SIG-M5 treated with dmso at 0.1 percent for 504 hours (cell line): ENCODE data around the gene FAT1.

ENCODE experiments used
- DNase-seq: peaks from one replicate; lab custom pipeline; 2025; ENCODE audit not compliant: unreplicated experiment; lab: John Stamatoyannopoulos, UW

Gene FAT1

DNA sequence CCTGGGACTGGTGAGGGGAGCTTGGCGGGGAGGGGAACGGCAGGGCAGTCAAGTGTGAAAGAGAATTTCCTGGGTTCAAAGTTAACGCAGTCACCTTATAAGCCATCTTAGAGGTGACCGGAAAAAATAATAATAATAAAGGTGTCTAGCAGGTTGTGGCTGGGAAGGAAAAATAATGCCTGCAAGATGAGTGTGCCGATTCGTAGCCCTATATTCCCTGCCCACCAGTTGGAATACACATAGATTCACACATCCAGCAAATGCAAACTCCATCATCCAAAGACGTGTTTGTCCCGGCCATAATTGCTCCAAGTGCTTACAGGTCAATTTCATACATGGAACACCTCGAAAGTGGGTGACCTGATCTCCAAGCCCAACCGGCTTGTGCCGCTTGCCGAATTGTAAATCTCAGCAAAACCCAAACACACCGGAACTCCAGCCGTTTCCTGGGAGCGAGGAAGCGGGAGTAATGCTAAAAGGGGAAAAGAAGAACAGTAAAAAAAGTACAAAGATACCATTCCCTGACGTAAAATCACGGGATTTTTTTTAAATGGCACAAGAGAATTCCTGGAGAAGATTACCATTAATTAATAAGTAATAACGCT, 1.3 kb upstream of the FAT1 start:
- DNase-seq, result no peak

DNA sequence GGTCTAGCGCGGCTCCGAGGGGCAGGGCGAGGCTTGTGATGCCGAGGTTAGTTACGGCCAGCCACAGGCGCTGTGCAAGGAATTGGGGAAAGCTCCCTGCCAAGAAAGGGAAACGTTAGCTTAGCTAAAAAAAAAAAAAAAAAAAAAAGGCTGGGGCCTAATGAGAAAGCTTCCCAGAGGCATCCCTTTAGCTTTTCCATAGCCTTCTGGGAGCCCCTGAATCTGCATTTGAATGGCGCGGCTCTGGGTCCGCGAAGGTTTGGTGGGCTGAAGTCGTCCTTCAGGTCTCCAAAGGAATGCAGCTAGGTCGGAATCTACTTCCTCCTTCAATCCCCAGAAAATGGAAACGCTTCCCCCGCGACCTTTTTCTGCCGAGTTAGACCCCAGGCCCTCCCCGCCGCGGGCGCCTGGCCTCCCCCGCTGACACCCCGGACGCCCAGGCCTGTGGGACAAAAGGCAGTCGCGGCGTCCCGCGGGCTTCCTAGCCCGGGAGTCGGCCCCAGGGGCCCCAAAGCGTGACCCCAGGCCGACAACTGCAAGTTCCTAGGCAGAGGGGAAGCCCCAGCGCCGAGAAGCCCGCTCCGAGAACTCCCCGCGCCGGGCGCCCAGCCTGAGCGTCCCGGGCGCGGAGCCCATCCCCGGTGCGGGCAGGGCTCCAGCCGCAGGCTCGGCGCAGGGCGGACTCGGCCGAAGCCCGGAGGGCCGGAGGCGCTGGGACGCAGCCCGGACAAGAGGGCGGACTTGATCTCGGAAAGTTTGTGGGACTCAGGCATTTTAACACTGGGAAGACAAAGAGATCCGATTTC, 605 bp upstream of the FAT1 start:
- no peak for DNase-seq

DNA sequence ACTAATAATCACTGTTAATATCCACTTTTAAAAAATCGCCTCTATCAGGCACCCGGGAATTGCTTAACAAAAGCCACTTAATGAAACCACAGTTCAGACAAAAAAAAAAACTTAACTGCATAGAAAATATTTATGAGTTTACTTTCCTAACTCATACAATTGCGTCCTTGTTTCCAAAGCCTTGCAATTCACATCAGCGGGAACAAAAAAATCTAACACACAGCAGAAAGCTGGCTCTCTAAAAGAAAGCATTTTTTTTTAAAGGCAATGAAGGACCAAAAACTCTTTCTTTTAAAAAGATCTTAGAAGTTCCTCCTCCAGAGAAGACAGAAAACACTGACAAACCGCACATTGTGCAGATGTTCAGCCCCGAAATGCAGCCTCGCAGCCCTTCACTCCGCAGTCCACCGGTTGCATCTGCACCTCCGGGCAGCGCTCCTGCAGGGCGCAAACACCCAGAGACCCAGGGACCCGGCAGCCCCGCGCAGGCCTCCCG, 812 bp downstream of the FAT1 start:
- DNase-seq, result no peak

DNA sequence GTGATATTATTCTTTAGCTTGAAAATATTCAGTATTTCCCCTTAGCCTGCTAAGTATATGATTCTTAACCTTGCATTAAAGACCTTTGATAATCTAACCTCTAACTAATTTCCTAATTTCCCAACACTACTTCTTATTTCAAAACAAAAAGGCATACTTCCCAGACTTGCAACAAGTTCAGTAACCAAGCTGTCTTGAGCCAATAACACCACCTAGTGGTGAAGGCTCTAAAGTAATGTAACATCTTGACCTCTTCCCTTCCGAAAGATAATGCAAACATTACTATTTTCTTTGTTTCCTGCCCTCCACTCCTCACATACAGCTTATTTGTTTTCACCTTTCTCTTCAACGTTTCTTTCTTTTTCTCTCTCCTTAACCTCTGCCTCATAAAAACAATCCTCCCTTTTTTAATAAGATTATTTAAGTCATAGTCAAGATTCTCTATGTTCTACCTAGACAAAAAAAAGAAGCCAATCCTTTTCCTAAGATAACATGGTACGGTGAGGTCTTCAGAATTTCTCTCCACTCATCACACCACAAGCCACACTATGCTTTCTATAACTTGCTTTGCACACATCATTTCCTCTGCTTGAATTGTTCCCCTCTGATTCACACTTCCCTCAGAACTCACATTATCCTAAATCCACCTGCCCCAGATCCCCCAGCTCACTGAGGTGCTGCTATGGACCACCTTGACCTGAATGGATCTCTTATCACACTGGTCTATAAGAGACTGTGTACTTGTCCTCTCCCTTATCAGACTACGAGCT, 3.5 kb downstream of the FAT1 start:
- no peak for DNase-seq

DNA sequence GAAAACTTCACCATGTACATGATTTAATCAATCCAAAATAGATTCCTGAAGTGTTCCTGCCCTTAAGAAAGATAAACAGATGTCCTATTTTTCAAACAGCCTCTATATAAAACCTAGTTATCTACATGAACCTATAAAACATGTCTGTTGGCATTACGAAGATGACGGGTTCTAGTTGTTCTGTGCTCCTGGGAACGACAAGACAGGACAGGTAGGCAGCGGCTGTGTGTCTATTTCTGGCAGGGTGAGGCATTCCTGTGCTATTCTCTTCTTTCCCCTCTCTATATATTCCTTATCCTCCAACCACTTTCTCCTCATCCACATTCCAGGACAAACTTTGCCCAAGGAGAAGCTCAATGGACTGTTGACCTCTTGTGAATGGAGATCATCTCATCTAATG, 6.1 kb downstream of the FAT1 start:
- no peak for DNase-seq

DNA sequence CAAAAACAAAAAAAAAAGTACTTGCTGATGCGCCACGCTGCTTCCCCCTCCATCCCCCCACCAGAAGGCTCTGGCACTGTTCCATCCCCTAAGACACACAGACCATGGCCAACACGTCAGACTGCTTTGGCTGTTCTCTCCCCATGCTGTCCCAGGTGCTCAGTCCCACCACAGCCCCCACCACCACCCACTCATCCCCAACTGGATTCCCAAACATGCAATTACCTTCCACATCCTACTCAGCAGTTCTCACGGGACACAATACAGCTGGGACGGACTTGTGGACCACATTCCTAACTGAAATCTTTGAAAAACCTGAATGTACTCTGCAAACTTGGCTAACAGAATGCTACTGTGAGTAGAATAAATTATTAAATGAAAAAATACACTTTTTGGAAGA, 8.6 kb downstream of the FAT1 start:
- DNase-seq, result no peak

DNA sequence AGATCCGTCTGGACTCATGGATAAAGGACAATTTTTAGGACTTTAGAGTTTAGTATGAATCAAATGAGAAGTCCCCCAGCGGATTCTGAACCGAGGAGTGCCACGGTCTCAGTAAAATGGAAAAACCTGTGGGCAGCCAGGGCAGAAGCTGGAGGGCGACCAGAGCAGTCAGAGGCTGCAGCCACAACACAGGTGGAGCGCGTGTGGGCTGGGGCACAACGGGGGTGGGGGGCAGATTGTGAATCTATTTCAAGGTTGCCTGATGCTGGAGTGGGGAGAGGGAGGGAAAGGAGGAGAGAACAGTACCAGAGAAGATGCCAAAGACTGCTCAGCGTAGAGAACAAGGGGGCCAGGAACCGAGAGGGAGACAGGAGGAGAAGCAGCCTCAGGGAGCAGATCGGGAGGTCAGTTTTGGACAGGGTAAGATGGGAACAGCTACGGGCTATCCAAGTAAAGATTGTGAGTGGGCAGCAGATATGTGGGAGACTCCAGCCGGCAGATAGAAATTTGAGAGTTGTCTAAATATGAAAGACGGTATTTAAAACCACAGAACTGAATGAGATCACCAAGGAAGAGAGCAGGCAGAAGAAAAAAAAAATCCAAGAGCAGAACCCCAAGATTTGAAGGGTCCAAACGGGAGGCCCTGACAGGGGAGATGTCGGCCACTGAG, 9.5 kb downstream of the FAT1 start:
- DNase-seq, result no peak

DNA sequence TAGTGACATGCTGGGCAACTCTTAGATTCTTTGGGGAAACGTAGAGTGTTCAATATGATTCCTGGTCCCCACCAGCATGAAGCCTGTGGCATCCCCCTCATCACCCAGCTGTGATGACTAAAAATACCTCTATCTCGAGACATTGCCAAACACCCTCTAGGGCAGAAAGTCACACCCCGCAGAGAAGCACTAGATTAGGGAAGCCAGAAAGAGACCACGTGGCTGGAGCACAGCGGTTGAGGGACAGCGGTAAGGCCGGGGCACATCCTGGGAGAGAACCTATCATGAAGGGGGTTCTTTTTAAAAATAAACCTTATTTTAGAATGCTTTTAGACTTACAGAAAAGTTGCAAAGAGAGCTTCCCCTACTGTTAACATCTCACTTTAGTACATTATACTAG, 11.0 kb downstream of the FAT1 start:
- DNase-seq, result no peak

DNA sequence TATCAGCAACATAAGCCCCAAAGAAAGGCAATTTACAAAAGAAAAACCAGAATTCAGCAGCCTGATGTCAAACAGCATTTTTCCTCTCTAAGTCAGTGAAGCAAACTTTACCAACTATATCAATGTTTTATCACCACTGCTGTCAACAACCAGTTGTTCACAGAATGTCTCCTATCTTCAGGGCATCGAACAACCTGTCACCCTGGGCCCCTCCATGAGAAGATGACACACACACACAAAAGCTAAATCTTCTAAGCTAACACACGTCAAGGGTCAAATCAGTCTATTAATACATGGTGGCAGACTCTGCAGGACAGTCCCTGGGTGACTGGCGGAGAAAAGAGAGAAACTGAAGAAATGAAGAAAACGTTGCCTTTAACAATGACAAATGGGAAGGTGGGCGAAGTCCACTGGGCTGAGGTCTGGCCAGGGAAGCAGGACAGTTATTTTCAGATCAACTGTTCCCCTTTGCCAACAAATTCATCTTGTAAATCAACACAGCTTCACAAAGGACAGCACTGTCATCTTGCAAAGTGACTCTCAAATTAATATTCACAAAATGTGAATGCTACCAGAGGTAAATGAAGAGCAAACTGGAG, 13.0 kb downstream of the FAT1 start:
- no peak for DNase-seq

DNA sequence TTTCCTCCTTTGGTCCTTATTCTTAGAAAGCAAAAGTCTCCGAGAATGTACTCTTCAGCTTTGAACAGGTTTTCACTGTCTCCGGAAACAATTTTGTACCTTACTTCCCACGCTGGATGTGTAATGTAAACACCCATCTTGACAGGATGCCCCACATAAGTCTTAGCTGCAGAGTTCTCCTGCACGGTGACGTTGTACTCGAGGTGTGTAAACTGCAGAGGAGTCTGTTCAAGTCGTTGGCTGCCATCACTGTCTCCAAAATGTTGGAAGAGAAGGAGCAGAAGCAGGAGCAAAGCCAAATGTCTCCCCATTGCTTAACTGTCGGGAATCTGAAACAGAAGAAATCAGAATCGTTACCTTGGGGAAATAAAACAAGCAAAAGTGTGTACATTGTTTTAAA, 14.1 kb downstream of the FAT1 start:
- DNase-seq, result no peak

DNA sequence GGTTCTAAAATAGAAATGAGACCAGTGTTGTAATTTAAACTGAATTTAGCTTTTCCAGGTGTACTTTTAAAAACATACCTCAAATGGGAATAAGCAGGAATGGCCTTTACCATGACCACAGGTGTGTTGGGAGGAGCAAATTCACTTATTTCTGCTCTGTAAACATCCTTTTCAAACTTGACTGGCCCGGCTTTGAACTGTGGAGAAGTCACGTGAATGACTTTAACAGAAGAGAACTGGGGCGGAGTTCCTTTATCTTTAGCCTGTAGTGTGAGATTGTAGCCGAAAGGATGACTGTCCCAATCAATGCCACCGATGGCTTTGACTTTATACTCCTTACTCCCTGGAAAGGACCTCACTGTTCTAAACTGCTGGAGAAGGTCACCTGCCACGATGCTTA, 15.1 kb downstream of the FAT1 start:
- DNase-seq, result no peak

DNA sequence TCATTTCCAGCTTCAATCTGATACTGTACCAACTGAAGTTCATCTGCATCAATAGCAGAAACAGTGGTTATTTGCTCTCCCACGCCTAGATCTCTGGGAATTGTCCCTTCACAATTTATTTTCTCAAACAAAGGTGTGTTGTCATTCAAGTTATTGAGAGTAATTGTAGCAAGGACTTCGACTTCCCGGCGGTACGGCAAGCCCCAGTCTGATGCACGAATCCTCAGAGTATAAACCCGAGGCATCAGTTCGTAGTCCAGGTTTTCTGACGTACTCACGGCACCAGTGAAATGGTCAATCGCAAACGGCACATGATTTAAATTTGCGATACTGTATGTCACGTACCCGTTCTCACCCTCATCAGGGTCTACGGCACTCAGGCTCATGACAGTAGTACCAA, 15.7 kb downstream of the FAT1 start:
- DNase-seq, result no peak

DNA sequence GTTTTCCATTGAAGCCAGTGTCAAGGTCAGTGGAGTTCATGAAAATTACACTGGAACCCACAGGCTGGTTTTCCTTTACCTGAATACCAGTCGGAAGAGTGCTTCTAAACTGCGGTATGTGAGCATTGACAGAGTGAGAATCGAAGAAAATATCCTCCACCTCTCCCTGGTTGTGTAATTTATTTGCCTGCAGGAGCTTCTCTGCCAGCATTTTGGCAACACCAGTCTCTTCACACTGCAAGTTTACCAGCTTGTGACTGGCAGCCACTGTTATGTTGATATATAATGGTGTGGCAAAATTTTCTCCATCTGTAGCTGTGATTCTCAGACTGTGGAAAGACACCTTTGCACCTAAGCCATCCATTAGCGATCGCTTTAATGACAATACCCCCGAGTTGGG, 16.1 kb downstream of the FAT1 start:
- no peak for DNase-seq

DNA sequence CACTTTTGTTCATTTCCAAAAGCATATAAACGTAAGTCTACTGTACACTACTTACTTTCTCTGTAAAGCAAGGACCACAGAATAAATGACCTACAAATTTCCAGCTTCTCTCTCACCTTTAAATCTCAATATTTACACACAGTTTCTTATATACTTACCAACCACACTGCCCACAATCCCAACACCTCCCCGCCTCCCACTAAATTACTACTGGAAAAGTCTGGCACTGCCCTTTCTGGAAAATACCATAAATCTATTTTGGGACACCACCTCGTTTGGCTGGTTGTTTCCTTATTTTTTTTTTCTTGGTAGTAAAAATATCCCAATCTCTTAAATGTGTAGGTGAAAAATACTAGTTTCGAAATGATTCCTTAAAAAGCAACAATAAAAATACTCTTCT, 19.6 kb downstream of the FAT1 start:
- no peak for DNase-seq

DNA sequence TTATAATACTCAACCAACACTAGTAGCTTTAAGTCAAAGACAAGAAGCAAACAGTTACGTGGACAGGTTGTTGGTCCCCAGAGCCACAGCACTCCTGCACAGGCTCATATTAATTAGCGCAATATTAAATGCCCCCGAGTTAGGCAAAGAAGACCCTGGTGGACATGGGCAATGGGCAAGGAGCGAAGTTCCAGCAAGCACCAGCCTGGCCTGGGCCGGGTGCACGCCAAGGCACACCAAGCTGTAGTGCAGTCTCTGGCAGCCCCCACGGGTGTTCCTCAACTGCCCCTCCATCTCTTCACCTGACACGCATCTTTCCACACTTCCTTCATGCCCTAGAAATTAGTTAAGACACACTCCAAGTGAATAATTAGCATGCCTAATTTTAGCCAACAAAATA, 20.1 kb downstream of the FAT1 start:
- DNase-seq, result no peak

DNA sequence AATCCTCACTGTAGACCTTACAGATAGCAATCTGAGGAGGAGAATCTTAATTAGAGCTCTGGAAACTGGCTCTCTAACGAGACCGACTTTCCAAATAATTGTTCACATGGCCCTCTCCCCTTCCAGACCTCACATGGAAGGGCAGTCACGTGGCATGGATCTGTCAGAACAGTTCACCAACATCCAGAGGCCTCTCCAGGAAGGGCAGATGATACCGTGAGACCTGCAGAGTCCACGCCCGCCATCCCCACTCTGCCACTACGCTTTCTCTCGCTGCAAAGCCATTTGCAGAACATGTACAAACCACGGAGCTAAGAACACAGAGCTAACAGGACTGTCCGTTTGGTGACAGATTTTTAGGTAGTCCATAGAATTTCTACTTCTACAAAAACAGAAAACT, 20.7 kb downstream of the FAT1 start:
- no peak for DNase-seq

DNA sequence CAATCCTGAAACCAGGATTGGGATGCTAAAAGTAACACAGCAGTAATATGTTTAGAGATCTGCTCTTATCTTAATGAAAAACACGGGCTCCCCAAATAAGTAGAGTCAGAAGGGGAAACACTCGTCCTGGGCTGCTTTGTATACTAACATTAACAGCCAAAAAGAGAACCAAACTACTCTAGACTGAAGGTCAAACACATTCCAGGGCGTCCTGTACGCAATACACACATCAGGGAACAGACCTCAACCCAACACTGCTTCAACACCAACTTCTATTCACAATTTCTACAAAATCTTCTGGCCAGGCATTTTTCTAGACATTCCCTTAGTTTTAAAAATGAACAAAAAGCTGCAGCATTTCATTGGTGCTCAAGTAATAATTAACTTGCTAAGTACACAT, 21.4 kb downstream of the FAT1 start:
- no peak for DNase-seq

DNA sequence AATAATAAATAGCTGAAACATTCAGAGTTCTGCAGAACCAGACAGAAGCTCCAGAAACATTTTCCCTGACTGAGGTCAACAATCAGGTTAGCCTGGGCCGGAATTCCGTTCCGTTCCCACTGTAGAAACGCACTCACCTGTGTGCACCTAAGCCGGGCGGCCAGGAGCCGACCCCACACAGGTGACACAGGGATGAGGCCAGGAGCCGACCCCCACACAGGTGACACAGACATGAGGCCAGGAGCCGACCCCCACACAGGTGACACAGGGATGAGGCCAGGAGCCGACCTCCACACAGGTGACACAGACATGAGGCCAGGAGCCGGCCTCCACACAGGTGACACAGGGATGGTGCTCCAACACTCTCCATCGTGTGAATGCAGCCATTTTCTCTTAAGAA, 21.9 kb downstream of the FAT1 start:
- no peak for DNase-seq

DNA sequence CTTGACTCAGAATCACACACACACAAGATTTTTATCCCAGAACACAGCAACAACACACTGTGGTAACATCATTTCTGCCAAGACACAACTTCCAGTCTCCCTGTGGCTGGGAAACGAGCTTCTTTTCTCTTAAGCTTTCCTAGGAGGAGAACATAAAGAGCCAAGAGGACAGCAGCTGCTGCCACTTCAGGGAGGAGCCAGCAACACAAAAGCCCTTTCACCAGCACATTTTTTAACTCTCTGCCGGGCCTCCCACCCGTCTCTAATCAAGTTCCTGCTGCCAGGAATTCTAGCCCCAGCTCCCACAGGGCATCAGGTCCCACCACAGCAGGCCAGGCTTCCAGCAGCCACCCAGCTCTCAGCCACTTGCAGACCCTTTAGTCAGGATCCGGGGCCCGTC, 22.4 kb downstream of the FAT1 start:
- no peak for DNase-seq

DNA sequence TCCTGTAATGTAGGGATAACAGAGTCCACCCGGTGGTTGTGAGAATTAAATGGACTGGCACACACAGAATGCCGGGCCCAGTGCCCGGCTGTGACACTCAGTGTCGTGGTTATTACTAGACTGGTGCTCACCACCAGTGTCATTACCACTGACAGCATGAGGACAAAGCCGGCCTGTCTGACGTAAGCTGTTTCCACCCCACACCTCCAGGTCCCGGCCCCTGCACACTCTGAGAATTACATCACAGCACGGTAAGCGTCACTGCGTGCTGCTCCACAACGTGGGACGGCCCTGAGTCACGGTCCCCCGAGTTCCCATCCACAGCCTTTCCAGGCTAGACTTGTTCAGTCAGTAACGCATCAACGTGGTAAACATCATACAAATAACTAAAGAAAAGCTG, 22.9 kb downstream of the FAT1 start:
- DNase-seq, result no peak

DNA sequence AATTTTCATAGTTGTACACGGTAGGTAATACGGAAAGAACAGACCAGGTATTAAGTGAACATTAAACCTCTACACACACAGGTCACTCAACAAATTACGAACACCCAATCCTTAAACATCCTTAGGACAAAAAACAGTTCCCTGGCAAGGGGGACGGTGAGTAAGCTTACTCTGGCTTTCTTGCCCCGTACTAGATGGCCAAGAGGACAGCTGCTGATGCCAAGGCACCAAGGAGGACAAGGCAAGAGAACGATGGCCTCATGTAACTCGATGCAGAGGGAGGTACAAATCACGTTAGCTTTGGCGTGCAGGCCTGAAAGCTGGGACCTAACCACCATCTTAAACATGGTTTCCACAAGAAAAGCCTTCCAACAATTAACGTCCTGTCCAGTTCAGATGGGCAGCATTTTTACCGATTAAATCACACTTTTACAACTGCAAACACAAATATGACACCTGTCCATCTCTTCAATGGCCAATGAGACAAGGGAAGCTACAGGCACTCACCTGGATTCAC, 23.7 kb downstream of the FAT1 start:
- DNase-seq, result no peak
